Ishikawa (cell line): ENCODE data around the gene ANKRD12.

Experiments
- CEBPB ChIP-seq: IDR thresholded peaks from 2 replicates; pipeline ENCODE4 v1.6.1; 2012
- CREB1 ChIP-seq: IDR thresholded peaks from 2 replicates; pipeline ENCODE4 v1.6.1; 2012; ENCODE audit warnings: low read depth
- EGR1 ChIP-seq: IDR thresholded peaks from 2 replicates; pipeline ENCODE4 v1.6.1; 2012
- EP300 ChIP-seq: IDR thresholded peaks from 2 replicates; pipeline ENCODE4 v1.6.1; 2012; ENCODE audit warnings: borderline replicate concordance
- FOXM1 ChIP-seq: IDR thresholded peaks from 2 replicates; pipeline ENCODE4 v1.6.1; 2012; ENCODE audit warnings: low read depth, borderline replicate concordance
- NFIC ChIP-seq: IDR thresholded peaks from 2 replicates; pipeline ENCODE4 v1.6.1; 2012
- RAD21 ChIP-seq: IDR thresholded peaks from 2 replicates; pipeline ENCODE4 v1.6.1; 2012; ENCODE audit warnings: low read depth
- TAF1 ChIP-seq: IDR thresholded peaks from 2 replicates; pipeline ENCODE4 v1.6.1; 2012; ENCODE audit warnings: low read depth, mild to moderate bottlenecking
- TCF12 ChIP-seq: IDR thresholded peaks from 2 replicates; pipeline ENCODE4 v1.6.1; 2012; ENCODE audit warnings: low read depth
- TEAD4 ChIP-seq: IDR thresholded peaks from 2 replicates; pipeline ENCODE4 v1.6.1; 2012
- YY1 ChIP-seq: IDR thresholded peaks from 2 replicates; pipeline ENCODE4 v1.6.1; 2012; ENCODE audit warnings: low read depth
- ZBTB7A ChIP-seq: IDR thresholded peaks from 2 replicates; pipeline ENCODE4 v1.6.1; 2012; ENCODE audit warnings: low read depth
- TF ChIP-seq, protein P1 (sequence below): IDR thresholded peaks from 2 replicates; pipeline ENCODE4 v1.6.1; 2012
- TF ChIP-seq, protein P2 (sequence below): IDR thresholded peaks from 2 replicates; pipeline ENCODE4 v1.6.1; 2012
- TF ChIP-seq, protein P3 (sequence below): IDR thresholded peaks from 2 replicates; pipeline ENCODE4 v1.6.1; 2012; ENCODE audit warnings: low read depth, mild to moderate bottlenecking

The ANKRD12 gene

DNA sequence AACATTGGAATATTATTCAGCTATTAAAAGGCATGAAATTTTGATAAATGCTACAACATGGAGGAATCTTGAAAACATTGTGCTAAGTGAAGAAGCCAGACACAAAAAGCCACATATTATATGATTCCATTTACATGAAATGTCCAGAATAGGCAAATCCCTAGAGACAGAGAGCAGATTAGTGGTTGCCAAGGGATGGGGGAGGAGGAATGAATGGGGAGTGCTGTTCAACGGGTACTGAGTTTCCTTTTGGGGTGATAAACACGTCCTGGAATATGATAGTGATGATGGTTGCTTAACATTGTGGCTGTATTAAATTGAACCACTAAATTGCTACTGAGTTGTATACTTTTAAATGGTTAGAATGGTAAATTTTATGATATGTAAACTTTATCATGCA, 189.1 kb downstream of the ANKRD12 start:
- TF ChIP-seq TAF1 (no peak), TCF12 (no peak), CREB1 (no peak), FOXM1 (no peak), EGR1 (no peak), CEBPB (no peak), NFIC (no peak), TEAD4 (no peak)
- TF ChIP-seq, protein P1, sequence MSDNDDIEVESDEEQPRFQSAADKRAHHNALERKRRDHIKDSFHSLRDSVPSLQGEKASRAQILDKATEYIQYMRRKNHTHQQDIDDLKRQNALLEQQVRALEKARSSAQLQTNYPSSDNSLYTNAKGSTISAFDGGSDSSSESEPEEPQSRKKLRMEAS = no peak

DNA sequence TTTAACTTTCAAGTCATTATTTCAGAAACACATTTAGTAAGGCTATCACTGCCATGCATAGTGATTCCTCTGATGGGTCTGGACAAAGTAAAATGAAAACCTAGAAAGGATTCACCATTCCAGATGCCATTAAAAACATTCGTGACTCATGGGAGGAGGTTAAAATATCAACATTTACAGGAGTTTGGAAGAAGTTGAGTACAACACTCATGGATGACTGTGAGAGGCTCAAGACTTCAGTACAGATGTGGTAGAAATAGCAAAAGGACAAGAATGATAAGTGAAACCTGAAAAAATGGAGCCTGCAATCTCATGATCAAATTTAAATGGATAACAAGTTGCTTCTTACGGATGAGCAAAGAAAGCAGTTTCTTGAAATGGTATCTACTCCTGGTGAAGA, 192.2 kb downstream of the ANKRD12 start:
- TF ChIP-seq, protein P1 = no peak
- no peak for TF ChIP-seq EP300
- no peak for TF ChIP-seq TCF12
- no peak for TF ChIP-seq TEAD4
- TF ChIP-seq YY1 = no peak
- TF ChIP-seq, protein P2, sequence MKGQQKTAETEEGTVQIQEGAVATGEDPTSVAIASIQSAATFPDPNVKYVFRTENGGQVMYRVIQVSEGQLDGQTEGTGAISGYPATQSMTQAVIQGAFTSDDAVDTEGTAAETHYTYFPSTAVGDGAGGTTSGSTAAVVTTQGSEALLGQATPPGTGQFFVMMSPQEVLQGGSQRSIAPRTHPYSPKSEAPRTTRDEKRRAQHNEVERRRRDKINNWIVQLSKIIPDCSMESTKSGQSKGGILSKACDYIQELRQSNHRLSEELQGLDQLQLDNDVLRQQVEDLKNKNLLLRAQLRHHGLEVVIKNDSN = no peak
- TF ChIP-seq CEBPB = no peak
- no peak for TF ChIP-seq ZBTB7A
- TF ChIP-seq TAF1 = no peak

DNA sequence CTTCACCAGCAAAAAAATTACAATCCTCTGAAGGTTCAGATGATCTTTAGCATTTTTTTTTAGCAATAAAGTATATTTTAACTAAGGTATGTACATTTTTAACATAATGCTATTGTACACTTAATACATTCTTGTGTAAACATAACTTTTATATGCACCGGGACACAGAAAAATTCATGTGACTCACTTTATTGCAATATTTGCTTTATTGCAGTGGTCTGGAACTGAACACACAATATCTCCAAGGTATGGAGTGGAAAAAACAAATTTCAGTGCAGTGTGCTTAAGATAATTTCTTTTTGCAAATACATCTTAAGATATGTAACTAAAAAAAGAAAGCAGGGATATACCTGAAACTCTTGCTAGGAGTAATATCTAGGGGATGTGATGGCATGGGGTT, 192.9 kb downstream of the ANKRD12 start:
- TF ChIP-seq ZBTB7A (no peak), YY1 (no peak), FOXM1 (no peak), TAF1 (no peak)

DNA sequence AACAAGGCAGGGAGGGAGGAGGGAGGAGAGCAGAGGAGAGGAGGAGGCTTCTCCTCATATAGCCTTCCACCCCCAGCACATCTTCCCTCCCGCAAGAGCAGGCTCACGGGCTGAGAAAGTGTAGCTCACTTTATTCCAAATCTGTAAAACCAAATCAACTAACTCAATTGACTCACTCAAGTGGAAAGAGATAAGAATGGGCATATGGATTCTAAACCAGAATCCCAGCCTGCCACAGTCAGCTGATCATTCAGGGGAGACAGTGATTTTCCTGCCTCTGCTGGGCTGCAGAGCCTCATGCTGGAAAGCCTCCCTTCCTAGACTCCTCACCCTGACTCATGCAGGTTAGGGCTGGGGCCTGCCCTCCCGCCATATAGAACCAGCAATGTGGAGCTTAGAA, 193.8 kb downstream of the ANKRD12 start:
- TF ChIP-seq RAD21 (no peak), CEBPB (no peak), EP300 (no peak), FOXM1 (no peak), EGR1 (no peak), TEAD4 (no peak), YY1 (no peak), NFIC (no peak), TCF12 (no peak), TAF1 (no peak), ZBTB7A (no peak), CREB1 (no peak)
- TF ChIP-seq, protein P1 = no peak
- TF ChIP-seq, protein P2 = no peak
- TF ChIP-seq, protein P3, sequence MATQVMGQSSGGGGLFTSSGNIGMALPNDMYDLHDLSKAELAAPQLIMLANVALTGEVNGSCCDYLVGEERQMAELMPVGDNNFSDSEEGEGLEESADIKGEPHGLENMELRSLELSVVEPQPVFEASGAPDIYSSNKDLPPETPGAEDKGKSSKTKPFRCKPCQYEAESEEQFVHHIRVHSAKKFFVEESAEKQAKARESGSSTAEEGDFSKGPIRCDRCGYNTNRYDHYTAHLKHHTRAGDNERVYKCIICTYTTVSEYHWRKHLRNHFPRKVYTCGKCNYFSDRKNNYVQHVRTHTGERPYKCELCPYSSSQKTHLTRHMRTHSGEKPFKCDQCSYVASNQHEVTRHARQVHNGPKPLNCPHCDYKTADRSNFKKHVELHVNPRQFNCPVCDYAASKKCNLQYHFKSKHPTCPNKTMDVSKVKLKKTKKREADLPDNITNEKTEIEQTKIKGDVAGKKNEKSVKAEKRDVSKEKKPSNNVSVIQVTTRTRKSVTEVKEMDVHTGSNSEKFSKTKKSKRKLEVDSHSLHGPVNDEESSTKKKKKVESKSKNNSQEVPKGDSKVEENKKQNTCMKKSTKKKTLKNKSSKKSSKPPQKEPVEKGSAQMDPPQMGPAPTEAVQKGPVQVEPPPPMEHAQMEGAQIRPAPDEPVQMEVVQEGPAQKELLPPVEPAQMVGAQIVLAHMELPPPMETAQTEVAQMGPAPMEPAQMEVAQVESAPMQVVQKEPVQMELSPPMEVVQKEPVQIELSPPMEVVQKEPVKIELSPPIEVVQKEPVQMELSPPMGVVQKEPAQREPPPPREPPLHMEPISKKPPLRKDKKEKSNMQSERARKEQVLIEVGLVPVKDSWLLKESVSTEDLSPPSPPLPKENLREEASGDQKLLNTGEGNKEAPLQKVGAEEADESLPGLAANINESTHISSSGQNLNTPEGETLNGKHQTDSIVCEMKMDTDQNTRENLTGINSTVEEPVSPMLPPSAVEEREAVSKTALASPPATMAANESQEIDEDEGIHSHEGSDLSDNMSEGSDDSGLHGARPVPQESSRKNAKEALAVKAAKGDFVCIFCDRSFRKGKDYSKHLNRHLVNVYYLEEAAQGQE = no peak

DNA sequence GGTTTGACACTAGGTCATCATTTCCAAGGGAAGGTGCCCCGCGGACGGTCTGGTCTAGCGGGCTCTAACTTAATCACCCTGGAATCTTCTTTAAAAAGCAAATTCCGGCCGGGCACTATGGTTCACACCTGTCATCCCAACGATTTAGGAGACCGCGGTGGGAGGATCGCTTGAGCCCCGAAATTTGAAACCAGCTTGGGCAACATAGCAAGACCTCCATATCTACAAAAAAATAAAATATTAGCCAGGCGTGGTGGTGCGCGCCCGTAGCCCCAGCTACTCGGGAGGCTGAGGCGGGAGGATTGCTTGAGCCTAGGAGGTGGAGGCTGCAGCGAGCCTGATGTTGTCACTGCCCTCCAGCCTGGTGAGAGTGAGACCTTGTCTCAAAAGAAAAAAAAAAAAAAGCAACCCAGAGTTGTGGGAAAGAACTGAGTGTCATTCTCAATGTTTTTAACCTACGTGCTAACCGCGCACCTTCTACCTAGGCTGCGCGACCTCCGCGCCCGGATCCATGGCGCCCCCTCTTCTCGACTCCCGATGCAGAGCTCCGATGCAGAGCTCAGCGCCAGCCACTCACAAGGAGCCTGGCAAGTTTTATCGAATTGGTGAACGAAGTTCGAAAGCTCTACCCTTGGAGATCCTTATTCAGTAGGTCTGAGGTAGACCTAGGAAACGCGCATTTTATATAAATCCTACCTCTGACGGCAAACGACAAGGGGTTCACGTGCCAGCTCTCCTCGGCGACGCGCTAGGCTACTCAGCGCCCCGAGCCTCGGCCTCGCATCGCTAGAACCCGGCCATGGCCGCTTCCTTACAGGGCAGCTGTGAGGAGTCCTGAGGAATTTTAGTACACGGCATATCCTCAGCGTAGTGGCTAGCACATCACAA, 197.1 kb downstream of the ANKRD12 start:
- TF ChIP-seq, protein P1 = peak; percentile 89
- TF ChIP-seq FOXM1 (no peak), NFIC (no peak), TEAD4 (no peak), EGR1 (no peak), RAD21 (no peak), CEBPB (no peak), TAF1 (no peak), CREB1 (no peak), ZBTB7A (no peak; the same call in 1 of the 2 replicates), TCF12 (no peak), YY1 (peak; percentile 62; the same call in 1 of the 2 replicates), EP300 (no peak)
- TF ChIP-seq, protein P2 = no peak
- TF ChIP-seq, protein P3 = no peak
